GM18907 (cell line): Measurements from ENCODE around the gene AGRN.
"Not testable (repeated sequence)": the region's sequence is repeated elsewhere in the genome, so short reads cannot be mapped to it uniquely, and the experiment has no call there.

Experiments used
- ATAC-seq: cut with Tn5 transposase; IDR thresholded peaks from one replicate; pipeline ENCODE4 v1.9.1; 2021; ENCODE audit warnings: mild to moderate bottlenecking, moderate library complexity; ENCODE audit not compliant: unreplicated experiment

Gene AGRN

DNA sequence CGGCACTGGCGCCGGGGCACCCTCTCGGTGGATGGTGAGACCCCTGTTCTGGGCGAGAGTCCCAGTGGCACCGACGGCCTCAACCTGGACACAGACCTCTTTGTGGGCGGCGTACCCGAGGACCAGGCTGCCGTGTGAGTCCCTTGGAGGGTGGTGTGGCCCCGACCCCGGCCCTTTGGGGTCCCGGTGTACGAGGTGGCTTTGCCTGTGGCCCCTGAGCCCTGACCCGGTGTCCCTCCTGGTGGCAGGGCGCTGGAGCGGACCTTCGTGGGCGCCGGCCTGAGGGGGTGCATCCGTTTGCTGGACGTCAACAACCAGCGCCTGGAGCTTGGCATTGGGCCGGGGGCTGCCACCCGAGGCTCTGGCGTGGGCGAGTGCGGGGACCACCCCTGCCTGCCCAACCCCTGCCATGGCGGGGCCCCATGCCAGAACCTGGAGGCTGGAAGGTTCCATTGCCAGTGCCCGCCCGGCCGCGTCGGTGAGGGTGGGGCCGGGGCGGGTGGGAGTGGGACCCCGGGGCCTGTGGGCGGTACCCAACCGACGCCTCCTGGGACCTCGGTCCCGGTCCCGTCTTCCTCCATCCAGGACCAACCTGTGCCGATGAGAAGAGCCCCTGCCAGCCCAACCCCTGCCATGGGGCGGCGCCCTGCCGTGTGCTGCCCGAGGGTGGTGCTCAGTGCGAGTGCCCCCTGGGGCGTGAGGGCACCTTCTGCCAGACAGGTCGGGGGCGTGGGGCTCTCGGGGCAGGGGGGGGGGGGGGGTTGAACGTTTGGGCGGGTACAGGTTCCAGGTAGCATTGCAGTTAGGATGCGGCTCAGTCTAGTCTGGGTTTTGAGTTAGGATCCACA is 29.6 kb downstream of the AGRN start:
- no peak for ATAC-seq

DNA sequence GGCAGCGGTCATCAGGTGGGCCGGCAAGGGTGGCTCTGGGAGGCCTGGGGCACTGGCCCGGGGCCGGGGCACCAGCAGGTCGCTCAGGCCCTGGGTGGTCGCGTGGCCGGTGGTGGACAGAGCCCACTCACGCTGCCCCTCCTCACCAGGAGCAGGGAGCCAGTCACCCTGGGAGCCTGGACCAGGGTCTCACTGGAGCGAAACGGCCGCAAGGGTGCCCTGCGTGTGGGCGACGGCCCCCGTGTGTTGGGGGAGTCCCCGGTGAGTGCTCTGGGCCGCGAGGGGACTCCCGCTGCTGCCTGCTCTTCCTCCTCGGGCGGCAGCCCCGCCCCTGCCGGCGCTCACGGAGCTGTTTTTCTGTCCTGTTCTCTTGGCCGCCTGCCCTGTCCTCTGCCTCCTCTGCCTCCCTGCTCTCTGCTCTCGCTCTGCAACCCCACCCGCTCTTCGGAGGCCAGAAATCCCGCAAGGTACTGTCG is 30.7 kb downstream of the AGRN start:
- no peak for ATAC-seq

DNA sequence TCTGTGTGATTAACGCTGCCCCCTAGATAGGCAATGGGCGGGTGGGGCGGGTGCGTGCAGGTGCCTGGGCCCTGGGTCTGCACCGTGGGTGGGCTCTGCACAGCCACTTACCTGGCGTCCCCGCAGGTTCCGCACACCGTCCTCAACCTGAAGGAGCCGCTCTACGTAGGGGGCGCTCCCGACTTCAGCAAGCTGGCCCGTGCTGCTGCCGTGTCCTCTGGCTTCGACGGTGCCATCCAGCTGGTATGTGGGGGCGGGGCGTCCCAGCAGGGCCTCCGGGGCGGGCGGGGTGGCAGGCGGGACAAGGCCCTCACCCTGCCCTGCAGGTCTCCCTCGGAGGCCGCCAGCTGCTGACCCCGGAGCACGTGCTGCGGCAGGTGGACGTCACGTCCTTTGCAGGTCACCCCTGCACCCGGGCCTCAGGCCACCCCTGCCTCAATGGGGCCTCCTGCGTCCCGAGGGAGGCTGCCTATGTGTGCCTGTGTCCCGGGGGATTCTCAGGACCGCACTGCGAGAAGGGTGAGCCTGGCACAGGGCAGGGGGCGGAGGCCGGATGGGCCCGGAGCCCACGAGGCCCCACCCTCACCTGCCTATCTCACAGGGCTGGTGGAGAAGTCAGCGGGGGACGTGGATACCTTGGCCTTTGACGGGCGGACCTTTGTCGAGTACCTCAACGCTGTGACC is 31.3 kb downstream of the AGRN start:
- ATAC-seq: no peak

DNA sequence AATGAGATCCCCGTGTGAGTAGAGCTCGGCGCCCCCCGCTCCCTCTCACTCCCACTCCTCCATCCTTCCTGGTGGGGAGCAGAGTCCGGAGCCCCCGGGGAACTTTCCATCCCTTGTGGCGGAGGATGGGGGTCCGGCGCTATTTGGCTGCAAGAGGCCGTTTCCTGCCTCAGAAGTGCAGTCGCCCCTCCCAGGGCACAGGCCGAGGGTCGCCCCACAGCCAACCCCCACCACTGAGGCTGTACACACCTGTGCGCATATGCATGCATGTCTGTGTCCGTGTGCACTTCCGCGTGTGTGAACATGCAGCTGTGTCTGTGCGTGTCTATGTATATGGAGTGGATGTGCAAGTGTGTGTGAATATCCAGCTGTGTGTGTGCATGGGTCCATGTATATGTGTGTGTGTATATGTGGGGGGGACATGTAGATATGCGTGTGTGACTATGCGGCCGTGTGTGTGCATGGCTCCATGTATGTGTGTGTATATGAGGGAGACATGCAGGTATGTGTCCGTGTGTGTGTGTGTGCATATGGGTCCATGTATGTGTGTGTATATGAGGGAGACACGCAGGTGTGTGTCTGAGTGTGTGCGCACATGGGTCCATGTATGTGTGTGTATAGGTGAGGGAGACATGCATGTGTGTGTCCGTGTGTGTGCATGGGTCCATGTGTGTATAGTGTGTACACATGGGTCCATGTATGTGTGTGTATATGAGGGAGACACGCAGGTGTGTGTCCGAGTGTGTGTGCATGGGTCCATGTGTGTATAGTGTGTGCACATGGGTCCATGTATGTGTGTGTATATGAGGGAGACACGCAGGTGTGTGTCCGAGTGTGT is 32.3 kb downstream of the AGRN start:
- ATAC-seq: no peak

DNA sequence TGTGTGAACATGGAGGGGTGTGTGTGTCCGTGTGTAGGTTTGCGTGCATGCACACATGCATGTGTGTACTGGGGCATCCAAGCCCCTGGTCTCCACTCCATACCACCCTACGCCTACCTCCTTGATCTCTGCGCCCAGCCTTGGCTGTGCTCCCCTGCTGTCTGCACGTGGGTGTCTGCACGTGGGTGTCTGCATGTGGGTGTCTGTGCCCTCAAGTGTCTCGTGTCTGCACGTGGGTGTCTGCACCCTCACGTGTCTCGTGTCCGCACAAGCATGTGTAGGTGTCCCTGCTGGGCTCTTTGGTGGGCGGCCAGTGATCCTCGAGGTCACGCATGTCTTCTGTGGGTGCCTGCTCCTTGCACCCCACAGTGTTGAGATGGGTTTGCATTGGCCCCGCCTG is 33.1 kb downstream of the AGRN start:
- ATAC-seq: no peak

DNA sequence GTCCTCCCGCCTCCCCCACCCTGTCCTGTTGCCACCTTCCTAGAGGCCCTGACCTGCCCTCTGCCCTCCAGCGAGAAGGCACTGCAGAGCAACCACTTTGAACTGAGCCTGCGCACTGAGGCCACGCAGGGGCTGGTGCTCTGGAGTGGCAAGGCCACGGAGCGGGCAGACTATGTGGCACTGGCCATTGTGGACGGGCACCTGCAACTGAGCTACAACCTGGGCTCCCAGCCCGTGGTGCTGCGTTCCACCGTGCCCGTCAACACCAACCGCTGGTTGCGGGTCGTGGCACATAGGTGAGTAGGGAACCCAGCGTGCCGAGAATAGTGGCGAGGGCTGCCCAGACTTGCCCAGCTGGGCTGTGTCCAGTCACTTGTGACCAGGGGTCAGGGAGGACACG is 33.8 kb downstream of the AGRN start:
- no peak for ATAC-seq

DNA sequence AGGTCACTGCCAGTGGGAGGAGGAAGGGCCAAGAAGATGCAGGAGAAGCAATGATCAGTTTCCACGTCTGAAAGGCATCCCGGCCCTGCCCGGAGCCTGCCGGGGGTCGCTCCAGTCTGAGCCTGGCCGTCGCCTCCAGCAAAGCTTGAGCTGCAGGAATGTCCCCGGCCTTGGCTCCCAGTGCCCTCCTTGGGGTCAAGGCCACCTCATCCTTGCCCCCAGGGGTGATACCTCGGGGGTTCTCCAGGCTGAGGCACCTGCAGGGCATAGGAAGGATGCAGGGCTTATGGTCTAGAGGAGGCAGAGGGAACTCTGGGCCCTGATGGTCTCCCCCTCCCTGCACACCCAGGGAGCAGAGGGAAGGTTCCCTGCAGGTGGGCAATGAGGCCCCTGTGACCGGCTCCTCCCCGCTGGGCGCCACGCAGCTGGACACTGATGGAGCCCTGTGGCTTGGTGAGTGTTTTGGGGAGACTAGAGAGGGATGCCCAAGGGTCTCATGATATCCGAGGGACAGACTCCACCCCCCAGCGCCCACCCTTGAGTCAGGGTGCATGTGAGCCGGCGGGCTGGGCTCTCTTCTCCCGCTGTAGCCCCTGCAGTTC is 34.3 kb downstream of the AGRN start:
- ATAC-seq: no peak

DNA sequence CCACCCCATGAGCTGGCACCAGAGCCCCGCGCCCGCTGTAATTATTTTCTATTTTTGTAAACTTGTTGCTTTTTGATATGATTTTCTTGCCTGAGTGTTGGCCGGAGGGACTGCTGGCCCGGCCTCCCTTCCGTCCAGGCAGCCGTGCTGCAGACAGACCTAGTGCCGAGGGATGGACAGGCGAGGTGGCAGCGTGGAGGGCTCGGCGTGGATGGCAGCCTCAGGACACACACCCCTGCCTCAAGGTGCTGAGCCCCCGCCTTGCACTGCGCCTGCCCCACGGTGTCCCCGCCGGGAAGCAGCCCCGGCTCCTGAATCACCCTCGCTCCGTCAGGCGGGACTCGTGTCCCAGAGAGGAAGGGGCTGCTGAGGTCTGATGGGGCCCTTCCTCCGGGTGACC is 35.1 kb downstream of the AGRN start:
- ATAC-seq: no peak

DNA sequence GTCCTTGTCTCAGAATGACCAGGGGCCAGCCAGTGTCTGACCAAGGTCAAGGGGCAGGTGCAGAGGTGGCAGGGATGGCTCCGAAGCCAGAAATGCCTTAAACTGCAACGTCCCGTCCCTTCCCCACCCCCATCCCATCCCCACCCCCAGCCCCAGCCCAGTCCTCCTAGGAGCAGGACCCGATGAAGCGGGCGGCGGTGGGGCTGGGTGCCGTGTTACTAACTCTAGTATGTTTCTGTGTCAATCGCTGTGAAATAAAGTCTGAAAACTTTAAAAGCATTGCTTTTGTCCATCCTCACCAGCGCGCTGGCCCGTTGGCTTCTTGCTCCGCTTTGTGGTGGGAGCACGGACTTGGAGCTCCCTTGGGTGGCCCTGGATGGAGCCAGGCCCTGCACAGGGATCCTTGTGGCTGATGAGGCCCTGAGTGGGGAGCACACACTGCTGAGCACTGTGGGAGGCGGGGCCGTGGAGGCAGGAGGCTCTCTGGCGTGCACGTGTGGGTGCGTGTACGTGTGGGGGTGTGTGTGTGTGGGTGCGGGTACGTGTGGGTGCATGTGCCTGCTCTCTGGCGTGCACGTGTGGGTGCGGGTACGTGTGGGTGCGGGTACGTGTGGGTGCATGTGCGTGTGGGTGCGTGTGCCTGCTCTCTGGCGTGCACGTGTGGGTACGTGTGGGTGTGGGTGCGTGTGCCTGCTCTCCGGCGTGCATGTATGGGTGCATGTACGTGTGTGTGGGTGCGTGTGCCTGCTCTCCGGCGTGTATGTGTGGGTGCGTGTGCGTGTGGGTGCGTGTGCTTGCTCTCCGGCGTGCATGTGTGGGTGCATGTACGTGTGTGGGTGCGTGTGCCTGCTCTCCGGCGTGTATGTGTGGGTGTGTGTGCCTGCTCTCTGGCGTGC is 36.2 kb downstream of the AGRN start:
- ATAC-seq: no peak

DNA sequence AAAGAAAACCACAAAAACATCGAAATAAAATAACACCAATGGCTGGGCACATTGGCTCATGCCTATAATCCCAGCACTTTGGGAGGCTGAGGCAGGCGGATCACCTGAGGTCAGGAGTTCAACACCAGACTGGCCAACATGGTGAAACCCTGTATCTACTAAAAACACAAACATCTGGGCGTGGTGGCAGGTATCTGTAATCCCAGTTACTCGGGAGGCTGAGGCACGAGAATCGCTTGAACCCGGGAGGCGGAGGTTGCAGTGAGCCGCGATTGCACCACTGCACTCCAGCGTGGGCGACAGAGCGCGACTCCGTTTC is 37.8 kb downstream of the AGRN start:
- ATAC-seq: not testable (repeated sequence)

DNA sequence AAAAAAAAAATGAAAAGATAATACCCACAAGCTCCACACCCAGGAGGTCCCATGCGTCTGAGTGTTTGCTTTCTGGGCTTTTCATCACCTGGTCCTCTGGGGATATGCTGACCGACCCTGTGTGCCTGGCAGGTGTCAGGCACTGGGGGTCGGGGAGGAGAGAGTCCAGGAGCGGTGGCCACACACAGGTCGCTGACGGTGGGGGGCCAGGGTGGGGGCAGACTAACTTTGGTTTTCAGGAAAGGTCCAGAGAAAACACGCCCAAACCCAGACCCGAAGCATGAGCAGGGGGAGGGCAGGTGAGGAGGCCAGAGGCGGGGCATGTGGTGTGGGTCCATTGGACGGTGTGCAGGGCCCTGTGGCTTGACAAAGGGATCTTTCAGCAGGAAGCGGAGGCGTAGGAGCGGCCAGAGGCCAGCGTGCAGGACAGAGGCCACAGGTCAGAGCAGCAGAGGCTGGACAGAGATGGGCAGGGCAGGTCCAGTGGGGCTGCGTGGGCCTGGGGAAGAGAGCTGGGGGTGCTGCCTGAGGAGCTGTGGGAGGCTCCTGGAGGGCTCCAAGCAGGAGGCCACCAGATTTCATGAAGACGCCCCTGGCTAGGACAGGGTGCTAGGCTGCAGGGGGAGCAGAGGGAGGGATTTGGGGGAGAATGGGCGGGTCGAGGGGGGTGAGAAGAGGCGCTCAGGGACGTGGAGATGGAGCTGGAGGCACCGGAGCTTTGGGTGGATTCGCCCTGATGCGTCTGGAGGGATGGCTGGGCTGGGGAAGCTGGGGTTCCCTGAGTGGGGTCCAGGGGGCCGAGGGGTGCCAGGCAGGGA is 38.4 kb downstream of the AGRN start:
- no peak for ATAC-seq

DNA sequence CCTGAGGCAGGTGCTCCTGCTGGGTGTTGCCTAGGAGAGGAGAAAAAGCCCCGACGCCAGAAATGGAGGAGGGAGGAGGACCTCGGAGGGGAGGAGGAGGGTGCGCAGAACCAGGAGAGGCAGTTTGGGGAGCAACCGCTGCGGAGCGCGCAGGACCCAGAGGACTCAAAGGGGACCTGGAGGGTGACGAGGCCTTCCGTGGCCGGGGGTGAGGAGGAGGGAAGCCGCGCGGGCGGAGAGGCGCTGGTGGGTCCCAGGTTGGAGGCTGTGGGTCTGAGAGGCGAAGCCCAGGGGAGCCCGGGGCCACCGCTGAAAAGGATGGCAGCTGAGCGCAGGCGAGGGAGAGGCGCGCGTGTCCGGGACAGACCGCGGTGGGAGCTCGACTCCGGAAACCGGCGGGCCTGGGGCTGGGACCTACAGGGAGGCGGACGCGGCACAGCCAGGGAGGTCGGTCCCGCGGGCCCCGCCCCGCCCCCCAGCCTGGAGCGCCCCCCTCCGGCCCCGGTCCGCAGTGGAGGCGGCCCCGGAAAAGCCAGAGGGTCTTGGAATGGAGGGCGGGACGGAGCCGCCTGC is 39.1 kb downstream of the AGRN start:
- peak; percentile 32 for ATAC-seq

DNA sequence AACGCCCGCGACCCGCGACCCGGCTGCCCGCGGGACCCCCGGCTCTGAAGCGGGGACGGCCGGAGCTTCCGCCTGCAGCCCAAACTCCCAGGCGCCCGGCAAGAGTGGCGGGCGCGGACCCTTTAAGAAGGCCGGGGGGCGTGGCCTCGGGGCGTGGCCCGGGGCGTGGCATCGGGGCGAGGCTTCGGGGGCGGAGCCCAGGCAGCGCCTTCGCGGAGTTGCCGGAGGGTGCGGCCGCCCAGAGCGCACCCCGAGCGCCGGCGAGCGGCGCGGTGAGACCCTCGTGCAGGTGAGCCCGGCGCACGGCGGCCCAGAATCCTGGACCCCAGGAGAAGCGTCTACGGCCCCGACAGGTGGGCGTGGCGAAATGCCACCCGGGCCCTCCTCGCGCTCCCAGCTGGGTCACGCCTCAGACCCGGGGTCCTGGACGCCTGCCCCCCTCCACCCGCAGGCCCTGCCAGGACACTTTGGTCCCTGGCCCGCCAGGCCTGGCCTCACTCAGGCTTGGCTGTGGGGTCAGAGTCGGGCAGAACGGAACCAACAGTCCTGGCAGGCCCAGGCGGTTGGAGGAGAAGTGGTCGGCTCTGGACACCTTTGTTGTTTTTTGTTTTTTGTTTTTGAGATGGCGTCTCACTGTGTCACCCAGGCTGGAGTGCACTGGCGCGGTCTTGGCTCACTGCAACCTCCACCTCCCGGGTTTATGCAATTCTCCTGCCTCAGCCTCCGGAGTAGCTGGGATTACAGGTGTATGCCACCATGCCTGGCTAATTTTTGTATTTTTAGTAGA is 39.8 kb downstream of the AGRN start:
- ATAC-seq: peak; percentile 57

DNA sequence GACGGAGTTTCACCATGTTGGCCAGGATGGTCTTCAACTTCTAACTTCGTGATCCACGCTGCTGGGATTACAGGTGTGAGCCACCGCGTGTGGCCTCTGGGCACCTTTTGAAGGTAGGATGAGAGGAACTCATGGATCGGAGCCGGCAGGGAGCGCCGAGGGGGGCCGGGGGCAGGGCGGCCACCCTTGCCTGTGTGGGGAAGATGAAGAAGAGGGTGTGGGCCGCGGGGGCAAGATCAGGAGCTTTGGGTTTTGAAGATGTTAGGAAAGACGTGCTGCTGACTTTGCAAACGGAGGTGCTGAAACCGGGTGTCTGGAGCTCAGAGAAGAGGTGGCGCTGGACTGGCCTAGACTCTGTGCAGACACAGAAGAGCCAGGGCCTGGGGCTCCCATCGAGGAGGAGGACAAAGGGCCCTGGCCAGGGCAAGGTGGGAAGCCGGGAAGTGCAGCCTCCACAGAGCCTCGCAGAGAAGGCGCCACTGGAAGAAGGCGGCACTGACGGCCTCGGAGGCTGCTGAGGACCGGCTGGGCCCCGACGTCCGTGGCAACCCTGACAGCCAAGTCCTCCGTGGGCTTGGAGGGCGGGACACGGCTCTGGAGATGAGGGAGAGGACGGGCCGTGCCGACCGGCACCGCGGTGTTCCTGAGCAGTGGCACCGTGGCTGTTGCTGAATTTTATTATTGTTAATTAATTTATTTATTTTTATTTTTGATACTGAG is 40.5 kb downstream of the AGRN start:
- no peak for ATAC-seq

DNA sequence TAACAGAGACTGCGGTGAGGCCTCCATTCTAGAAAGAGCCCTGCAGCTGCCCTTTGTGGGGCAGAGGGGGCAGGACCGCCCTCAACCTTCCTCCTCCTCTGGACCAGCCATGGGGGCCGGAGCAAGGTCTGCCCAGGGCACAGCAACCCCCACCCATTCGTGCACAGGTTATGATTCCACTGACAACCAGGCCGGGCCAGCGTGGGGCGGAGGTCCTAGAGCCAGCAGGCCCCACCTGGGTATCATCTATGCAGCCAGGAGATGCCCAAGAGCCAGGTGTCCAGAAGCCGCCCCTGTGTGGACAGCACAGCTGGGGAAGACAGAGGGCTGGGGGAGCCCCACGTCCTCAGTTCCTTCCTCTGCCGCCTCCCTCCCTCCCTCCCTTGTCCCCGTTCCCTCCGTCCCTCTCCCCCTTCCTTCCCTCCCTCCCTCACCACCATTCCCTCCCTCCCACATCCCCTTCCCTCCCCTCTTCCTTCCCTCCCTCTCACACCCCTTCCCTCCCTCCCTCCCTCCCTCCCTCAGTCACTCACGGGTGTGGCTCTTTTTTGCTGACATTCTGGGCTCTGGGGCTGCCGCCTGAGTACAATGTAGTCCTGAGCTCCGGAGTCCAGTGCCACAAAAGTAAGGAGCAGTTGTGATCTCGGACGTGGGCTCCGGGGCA is 41.9 kb downstream of the AGRN start:
- ATAC-seq: no peak

DNA sequence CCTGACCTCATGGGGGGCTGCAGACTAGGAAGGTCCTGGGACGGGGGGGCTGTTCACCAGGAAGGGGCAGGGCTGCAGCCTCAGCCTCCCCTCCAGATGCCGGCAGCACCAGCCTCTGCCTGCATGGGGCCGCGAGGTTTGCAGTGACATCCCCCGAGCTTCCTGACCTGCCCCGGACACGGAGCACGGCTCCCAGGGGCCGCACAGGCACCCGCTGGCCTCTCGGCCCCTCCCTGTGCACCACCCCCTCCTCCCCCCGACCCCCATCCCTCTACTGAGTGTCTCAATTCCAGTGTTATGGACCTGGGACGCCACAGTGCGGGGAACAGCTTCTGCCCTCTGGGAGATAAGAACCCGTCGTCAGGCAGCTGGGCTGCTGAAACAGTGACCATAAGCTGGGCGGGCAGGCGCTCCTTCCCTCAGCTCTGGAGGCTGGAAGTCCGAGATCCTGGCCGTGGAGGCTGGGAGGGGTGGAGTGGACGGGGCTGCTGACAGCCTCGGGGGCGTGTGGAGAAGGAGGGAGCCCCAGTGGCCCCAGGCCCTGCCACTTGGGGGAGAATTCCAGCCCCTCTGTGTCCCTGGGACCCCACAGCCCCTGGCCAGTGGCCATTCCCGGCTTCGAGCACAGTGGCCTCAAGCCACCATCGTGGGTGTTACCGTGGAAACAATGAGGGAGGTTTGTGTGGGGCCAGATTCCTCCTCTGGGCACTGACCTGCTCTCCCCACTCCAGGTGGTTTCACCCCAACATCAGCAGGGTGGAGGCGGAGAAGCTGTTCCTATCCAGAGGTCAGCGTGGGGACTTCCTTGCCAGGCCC is 42.6 kb downstream of the AGRN start:
- no peak for ATAC-seq
